ENCODE results near the gene GABRB1. TPM values are rescaled to one million over a fixed set of nuclear protein-coding genes. Genes with fewer than 3 reads are reported as not detected.

The GABRB1 gene
- polyA plus RNA-seq, 2 of the 4 experiments (the other 2 are of a cell fraction): not detected

DNA sequence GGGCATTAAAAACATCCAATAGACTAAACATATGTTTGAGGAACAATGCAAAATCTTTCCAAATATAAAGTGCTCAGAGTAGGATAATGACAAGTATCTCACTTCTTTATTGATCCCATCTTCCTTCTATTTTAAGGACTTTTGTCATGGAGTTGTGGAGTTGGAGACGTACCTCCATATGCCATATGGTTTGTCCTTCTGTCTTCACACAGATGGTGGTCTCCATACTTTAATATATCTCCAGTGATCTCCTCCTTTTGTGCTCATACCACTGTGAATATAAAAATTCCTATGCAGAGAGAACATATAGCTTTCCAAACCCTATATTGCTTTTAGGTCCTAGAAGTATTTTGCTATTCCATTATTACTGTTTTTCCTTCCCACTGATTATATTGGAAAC, 64.5 kb downstream of the GABRB1 start:
- ATAC-seq: no peak
- ChIA-PET POLR2A (no interaction called here), CTCF (no interaction called here)
- no peak for FAIRE-seq
- no peak overlapping the region for H3K4me2 ChIP-seq
- H3K9me3 ChIP-seq: no peaks in the 10 kb centered on the region
- no peak overlapping the region for H3K4me3 ChIP-seq
- H3K4me1 ChIP-seq: no peaks in the 10 kb centered on the region
- 0% methylated on average over 1 of the region's 1 CpG for WGBS (ENCODE audit: missing lambda C conversion rate)
- no peak for DNase-seq (ENCODE audit: low read depth in 1 of 2, low spot score in 1 of 2)
- no peak overlapping the region for H3K27ac ChIP-seq
- TF ChIP-seq ESRRA (IDR thresholded peaks at IDR 0.05; ENCODE audit: borderline replicate concordance, low read length): no peak

- 3% methylated on average over 1 of the region's 1 CpG for WGBS (ENCODE audit: missing lambda C conversion rate)
- no peak overlapping the region for H3K27ac ChIP-seq
- TF ChIP-seq CBX8 (IDR thresholded peaks at IDR 0.05): no peak
- TF ChIP-seq ESRRA (IDR thresholded peaks at IDR 0.05; ENCODE audit: borderline replicate concordance, low read length): no peak
- no peak for TF ChIP-seq RAD21 (conservative IDR thresholded peaks at IDR 0.05 in 1 of 2, IDR thresholded peaks at IDR 0.05 in 1 of 2)
- no peak for TF ChIP-seq EP300 (IDR thresholded peaks at IDR 0.05)
- no peak for TF ChIP-seq CTCF (IDR thresholded peaks at IDR 0.05)
- no peak for TF ChIP-seq FOXS1 (CRISPR knock-in tag; IDR thresholded peaks at IDR 0.05)
- TF ChIP-seq SMC3 (IDR thresholded peaks at IDR 0.05): no peak
- TF ChIP-seq MYC (IDR thresholded peaks at IDR 0.05; ENCODE audit: borderline replicate concordance, low read length): no peak
- no peak for TF ChIP-seq ZC3H11A (IDR thresholded peaks at IDR 0.05)
- H3K4me3 ChIP-seq: no peak overlapping the region
- ChIA-PET CTCF (no interaction called here), POLR2A (no interaction called here)
- ATAC-seq (no peak), FAIRE-seq (no peak), DNase-seq (ENCODE audit: low read depth in 1 of 2, low spot score in 1 of 2) (no peak)
- no peaks in the 10 kb centered on the region for H3K4me1 ChIP-seq
- no peak overlapping the region for H3K4me2 ChIP-seq
- H3K9me3 ChIP-seq: no peaks in the 10 kb centered on the region
These were observed 70.1 kb downstream of the GABRB1 start for GRCh38 chr4:47101453-47101852.

DNA sequence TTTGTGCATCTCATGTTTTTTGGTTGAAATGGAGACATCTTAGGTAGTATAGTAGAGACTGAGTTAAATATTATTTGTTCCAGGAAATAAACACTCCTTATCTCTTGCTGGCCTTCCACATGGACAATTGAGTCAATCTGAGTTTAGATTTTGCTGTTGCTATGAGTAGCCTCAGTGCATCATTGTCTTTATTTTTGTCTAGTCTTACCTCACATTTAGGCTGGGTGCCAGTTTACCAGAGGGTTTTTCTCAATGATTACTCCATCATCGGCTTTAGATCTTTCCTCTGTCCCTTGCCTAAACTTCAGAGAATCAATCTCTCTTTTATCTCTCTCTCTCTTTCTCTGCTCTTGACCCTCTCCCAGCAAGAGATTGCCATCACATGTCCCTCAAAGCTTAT, 73.6 kb downstream of the GABRB1 start:
- H3K4me1 ChIP-seq: no peaks in the 10 kb centered on the region
- ChIA-PET CTCF (no interaction called here), POLR2A (no interaction called here)
- no peak for ATAC-seq
- 8% methylated on average over 1 of the region's 1 CpG for WGBS (ENCODE audit: missing lambda C conversion rate)
- no peak overlapping the region for H3K27ac ChIP-seq
- FAIRE-seq: no peak
- H3K9me3 ChIP-seq: no peaks in the 10 kb centered on the region
- no peak overlapping the region for H3K4me3 ChIP-seq
- TF ChIP-seq HOXA7 (CRISPR knock-in tag; IDR thresholded peaks at IDR 0.05) (no peak), RARB (CRISPR knock-in tag; IDR thresholded peaks at IDR 0.05) (no peak), POLR2AphosphoS2 (conservative IDR thresholded peaks at IDR 0.05; ENCODE audit: low read length) (no peak)
- no peak overlapping the region for H3K4me2 ChIP-seq
- DNase-seq (ENCODE audit: low read depth in 1 of 2, low spot score in 1 of 2): no peak

DNA sequence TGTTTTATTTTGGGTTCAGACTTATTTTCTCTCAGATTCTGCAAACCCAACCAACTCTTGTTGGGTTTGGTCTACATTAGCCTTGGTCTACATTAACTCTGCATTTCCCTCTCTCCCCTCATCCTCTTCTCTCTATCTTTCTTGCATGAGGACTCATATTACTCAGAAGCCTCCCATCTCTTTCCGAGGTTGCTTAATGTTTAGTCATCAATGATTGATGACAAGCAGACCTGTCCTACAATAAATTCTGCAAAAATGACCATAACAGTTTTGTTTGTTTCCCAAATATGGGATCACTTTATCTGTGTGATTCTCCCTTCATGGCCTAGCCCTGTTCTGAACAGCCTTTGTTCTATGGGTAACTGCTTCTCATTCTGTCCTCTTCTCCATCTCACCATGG, 75.2 kb downstream of the GABRB1 start:
- Histone ChIP-seq H3K9me3 (no peaks in the 10 kb centered on the region), H3K4me1 (no peaks in the 10 kb centered on the region), H3K27ac (no peak overlapping the region), H3K4me2 (no peak overlapping the region), H3K4me3 (no peak overlapping the region)
- POLR2A ChIA-PET: no interaction called here
- 9% methylated on average over 1 of the region's 1 CpG for WGBS (ENCODE audit: missing lambda C conversion rate)
- FAIRE-seq (no peak), DNase-seq (ENCODE audit: low read depth in 1 of 2, low spot score in 1 of 2) (no peak), ATAC-seq (no peak)
- no peak for TF ChIP-seq HOXA7 (CRISPR knock-in tag; IDR thresholded peaks at IDR 0.05)
- no peak for TF ChIP-seq EHF (CRISPR knock-in tag; IDR thresholded peaks at IDR 0.05)
- TF ChIP-seq RCOR1 (IDR thresholded peaks at IDR 0.05; ENCODE audit: low read depth, low read length): no peak
- TF ChIP-seq HES2 (IDR thresholded peaks at IDR 0.05): no peak
- TF ChIP-seq HOXB13 (CRISPR knock-in tag; IDR thresholded peaks at IDR 0.05; ENCODE audit: low read depth): no peak
- no peak for TF ChIP-seq NFE2L2 (conservative IDR thresholded peaks at IDR 0.05; ENCODE audit: low read length)
- TF ChIP-seq CEBPB (IDR thresholded peaks at IDR 0.05): no peak
- no peak for TF ChIP-seq FOSL2 (IDR thresholded peaks at IDR 0.05)
- TF ChIP-seq FOSL2 (CRISPR knock-in tag; IDR thresholded peaks at IDR 0.05): no peak
- no peak for TF ChIP-seq HDAC2 (IDR thresholded peaks at IDR 0.05)
- TF ChIP-seq MYC (IDR thresholded peaks at IDR 0.05; ENCODE audit: borderline replicate concordance, low read length): no peak
- no peak for TF ChIP-seq FOSB (CRISPR knock-in tag; IDR thresholded peaks at IDR 0.05)
- no peak for TF ChIP-seq POLR2A (IDR thresholded peaks at IDR 0.05; ENCODE audit: low read length)
- no peak for TF ChIP-seq HOXB5 (CRISPR knock-in tag; IDR thresholded peaks at IDR 0.05)
- no peak for TF ChIP-seq KDM5A (IDR thresholded peaks at IDR 0.05)
- CTCF ChIA-PET: no interaction called here
